NCI-H524 treated with DMSO at 0.1 percent for 48 hours (cell line): Measurements from ENCODE around the gene NUP210.

Experiments
- DNase-seq: peaks from one replicate; lab custom pipeline; 2025; lab: John Stamatoyannopoulos, UW

The NUP210 gene

GRCh38 chr3:13288732-13289718, 131.1 kb downstream of the NUP210 start:
- DNase-seq = no peak

GRCh38 chr3:13287833-13288232, 132.3 kb downstream of the NUP210 start:
- DNase-seq = no peak

- no peak for DNase-seq
Measured at GRCh38 chr3:13286873-13287272, 133.2 kb downstream of the NUP210 start.

DNA sequence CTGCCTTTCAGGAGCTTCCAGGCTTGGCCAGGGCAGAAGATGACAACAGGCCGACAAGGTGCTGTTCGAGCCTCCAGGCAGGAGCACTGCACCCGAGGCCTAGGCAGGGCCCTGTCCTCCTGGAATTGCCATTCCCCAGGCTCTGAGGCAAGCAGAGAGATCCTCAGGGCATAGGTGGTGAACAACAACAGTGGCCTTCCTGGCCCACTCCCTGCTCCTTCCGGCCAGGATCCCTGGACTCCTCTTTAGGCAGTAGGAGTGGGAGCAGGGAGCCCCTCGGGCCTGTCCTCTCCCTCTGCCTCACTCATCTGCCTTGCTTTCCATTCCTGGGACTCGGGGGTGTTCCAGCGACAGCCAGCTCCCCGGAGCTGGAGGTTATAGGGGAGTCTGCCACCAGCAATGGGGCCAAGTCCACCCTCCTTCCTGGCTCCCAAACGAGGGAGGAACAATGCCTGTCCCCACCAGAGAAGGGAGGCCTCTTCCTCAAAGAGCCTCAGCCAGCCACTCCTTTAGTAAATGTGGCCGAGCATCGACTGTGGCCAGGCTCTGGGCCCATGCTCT, 135.0 kb downstream of the NUP210 start:
- no peak for DNase-seq

- no peak for DNase-seq
Measured at GRCh38 chr3:13283877-13284264, 136.3 kb downstream of the NUP210 start.

GRCh38 chr3:13282986-13283876, 136.9 kb downstream of the NUP210 start:
- no peak for DNase-seq

- DNase-seq = no peak
Measured at GRCh38 chr3:13282358-13282985, 137.7 kb downstream of the NUP210 start.

DNA sequence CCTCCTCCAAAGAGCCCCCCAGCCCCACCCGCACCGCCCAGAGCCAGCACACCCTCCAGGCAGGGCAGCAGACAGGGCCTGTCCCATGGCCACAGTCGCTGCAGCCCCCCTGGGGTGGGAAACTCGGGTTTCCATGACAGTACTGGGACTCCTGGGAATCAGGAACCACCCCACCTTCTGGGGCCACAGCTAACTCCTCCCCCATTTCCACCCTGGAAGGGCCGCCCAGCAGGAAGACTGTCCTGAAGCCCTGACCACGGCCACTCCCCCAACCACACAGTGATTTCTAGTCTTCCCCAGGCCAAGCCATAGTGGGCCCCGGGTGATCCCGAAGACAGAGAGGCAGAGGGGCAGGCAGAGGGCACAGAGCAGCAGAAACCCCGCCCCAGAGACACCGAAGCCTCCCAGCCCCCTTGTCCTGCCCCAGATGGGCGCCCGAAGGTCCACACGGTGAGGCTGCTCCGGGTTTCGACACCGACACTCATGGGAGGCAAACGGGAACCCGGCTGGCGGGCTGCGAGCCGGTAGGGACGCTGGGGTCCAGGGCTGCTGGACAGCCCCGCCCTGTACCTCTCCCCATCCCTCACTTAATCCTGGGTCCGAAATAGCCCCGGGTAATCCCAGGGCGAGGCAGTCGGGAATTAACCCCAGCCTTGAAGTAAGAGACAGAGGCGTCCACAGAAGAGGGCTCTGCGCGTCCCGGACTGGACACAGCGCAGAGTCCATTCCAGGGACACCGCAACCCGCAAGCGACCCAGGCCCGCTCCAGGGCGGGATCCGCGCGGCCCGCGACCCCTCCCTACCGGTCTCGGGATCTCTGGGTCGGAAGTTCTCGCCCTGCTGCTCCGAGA, 138.4 kb downstream of the NUP210 start:
- DNase-seq = no peak

- no peak for DNase-seq
Measured at GRCh38 chr3:13280811-13281506, 139.2 kb downstream of the NUP210 start.

GRCh38 chr3:13280122-13280790, 139.9 kb downstream of the NUP210 start:
- no peak for DNase-seq

- no peak for DNase-seq
Measured at GRCh38 chr3:13279532-13279910, 140.6 kb downstream of the NUP210 start.

- no peak for DNase-seq
Measured at GRCh38 chr3:13278783-13279531, 141.2 kb downstream of the NUP210 start.

DNA sequence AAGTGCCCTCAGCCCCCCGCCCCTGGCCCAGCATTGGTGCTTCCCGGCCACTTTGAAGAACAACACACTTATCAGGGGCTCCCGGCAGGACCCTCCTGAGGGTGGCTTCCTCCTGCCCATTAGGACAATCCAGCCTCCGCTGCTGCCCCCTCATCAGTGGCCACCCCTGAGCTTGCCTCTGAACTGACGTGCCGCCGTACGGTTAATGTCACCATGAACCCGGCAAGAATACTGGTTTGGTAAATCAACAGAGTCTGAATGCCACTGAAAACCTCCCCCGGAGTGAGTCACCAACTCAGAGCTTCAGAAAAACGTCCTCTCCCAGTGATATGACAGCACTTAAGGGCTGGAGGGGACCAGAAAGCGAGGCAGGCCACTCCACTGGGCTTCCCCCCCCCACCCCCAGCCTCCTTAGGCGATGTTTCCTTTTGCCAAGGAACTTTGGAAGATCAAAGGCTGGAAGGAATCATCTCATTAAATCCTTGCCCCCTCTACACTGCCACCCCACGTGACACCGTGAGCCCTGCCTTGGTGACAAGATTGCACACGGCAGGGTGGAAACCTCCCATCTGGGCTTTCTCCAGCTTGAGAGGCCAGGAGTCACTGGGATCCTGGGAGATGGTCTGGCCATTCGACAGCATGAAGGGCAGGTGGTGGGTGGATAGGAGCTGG, 142.1 kb downstream of the NUP210 start:
- DNase-seq = no peak

DNA sequence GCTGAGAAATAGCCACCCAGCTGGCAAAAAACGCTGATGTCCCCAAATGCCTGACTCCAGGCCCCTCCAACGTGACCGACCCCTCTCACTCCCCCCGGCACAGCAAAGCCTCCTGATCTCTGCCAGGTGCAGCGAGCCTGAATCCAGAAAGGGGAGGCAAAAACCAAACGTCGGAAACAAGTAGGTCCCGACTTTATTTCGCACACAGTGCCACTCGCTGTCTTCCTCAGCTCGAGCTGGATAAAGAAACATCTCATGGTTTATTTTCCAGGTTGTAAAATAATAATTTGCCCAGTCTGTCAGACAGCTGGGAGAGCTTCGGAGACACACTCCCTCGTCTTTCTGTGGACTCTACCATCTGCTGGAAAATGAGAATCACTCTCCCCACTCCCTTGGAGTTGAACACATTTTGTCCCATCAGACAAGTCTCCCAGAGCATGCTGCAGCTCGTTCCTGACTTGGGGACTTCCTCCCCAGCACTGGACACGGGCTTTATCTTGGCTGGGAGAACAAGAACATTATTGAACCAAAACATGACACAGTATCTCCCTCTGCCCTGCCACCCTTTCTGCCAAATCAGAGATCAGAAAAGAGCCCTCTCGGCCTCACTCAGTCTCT, 142.8 kb downstream of the NUP210 start:
- peak; percentile 13 for DNase-seq

GRCh38 chr3:13276438-13277195, 143.5 kb downstream of the NUP210 start:
- DNase-seq = no peak

- no peak for DNase-seq
Measured at GRCh38 chr3:13275376-13276005, 144.6 kb downstream of the NUP210 start.
